H1 (cell line): ENCODE results near the gene PLPPR2. TPM values are rescaled to one million over a fixed set of nuclear protein-coding genes. Genes with fewer than 3 reads are reported as not detected.

Experiments used
- CBX8 ChIP-seq: fragments of 300-800, 300-1000 bp; sonication (generic); IDR thresholded peaks from 2 replicates; pipeline ENCODE4 v1.7.1; 2016; ENCODE audit warnings: low read depth, low read length, borderline replicate concordance
- EGR1 ChIP-seq: IDR thresholded peaks from 2 replicates; pipeline ENCODE4 v1.6.1; 2011; ENCODE audit warnings: low read depth, low read length, borderline replicate concordance
- GTF2F1 ChIP-seq: IDR thresholded peaks from 2 replicates; pipeline ENCODE4 v1.6.1; 2012; ENCODE audit warnings: low read depth, low read length, improper control_type of control experiment, borderline replicate concordance
- HDAC2 ChIP-seq, 2 experiments: fragments of 300-600 bp in 1 of 2; sonication (generic) in 1 of 2; IDR thresholded peaks; 2 replicates each; pipeline ENCODE4 v1.6.1; 2011 to 2012; ENCODE audit warnings: low read depth in 2 of 2, low read length in 2 of 2, mild to moderate bottlenecking in 2 of 2, moderate library complexity in 2 of 2, borderline replicate concordance in 1 of 2, inconsistent platforms in 1 of 2
- NRF1 ChIP-seq: IDR thresholded peaks from 2 replicates; pipeline ENCODE4 v1.6.1; 2011; ENCODE audit warnings: mild to moderate bottlenecking, low read depth, low read length, improper control_type of control experiment
- polyA plus RNA-seq, 7 experiments: library from polyadenylated mRNA; depleted of rRNA in 3 of 7; stranded (reverse) in 5 of 7; unstranded in 2 of 7; fragments of >200 nt in 5 of 7; fragments of 200-250 nt in 2 of 7; gene quantifications; 1 replicate in 5 of 7; 2 replicates in 1 of 7; 4 replicates in 1 of 7; pipeline versions ENCODE4 v1.2.1 to v1.2.3, GENCODE V29; 2011 to 2013; ENCODE audit warnings: missing spikeins in 2 of 7, mixed read lengths in 2 of 7
- total RNA-seq: library from RNA; stranded (reverse); fragmentation: NEBNext Ultra II Directional; extraction: Animal tissue kit (Norgen Biotek cat#: 25700); gene quantifications from 2 replicates; pipeline ENCODE4 v1.2.1, GENCODE V29; 2021

PLPPR2 gene
- total and polyA plus RNA-seq, 2 of the 8 experiments (the other 6 are each of a cell fraction or from before 2014, with no cell fraction given) = 7.2 to 11.7 TPM

GRCh38 chr19:11365557-11366117, 10.4 kb downstream of the PLPPR2 start (continued):
- no peak for TF ChIP-seq NRF1
- no peak for TF ChIP-seq CBX8
- no peak for TF ChIP-seq EGR1
- TF ChIP-seq GTF2F1 = no peak
- no peak for TF ChIP-seq HDAC2 (IDR thresholded peaks at IDR 0.05; ENCODE audit: borderline replicate concordance in 1 of 2, low read depth in 2 of 2, low read length in 2 of 2)
